Activated CD4-positive, alpha-beta T cell treated with anti-CD3 and anti-CD28 coated beads, Interleukin-2, amount 50 U/mL, for 48 hours (primary cell): ENCODE data around the gene WDR18.
A peak's percentile ranks its signal among the peaks of the same experiment; 100 is the strongest.

Experiments
- DNase-seq, 2 experiments: peaks; one replicate each; pipeline ENCODE4 v3.0.0-alpha.2; 2020

WDR18 gene

GRCh38 chr19:1009041-1009980 is 25.2 kb downstream of the WDR18 start:
- no peak for DNase-seq

DNA sequence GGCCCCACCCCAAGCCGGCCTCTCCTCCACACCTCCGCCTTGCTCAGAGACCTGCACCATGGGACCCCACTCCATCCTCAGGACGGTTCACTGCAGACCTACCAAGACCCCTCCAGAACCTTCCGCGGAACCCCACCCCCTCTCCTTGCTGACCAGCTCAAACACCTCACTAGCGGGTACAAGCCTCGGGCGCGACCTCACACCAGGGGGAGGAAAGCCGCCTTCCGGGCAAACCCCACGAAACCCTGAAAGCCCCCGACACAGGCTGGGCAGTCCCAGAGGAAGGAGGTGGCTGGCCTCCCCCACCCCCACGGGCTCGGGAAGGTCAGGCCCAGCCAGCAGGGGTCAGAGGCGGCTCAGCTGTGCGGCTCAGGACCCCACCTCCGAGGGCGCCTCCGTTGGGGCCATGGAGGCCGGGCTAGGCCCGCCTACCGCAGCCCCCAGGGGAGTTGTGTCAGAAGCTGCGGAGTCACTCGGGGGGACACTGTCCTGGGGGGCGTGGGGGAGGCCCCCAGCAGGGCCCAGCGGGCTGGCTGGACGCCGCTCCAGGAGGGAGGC is 25.9 kb downstream of the WDR18 start:
- no peak for DNase-seq

- DNase-seq = no peak
Observed at GRCh38 chr19:1010586-1011510, 26.7 kb downstream of the WDR18 start.

DNA sequence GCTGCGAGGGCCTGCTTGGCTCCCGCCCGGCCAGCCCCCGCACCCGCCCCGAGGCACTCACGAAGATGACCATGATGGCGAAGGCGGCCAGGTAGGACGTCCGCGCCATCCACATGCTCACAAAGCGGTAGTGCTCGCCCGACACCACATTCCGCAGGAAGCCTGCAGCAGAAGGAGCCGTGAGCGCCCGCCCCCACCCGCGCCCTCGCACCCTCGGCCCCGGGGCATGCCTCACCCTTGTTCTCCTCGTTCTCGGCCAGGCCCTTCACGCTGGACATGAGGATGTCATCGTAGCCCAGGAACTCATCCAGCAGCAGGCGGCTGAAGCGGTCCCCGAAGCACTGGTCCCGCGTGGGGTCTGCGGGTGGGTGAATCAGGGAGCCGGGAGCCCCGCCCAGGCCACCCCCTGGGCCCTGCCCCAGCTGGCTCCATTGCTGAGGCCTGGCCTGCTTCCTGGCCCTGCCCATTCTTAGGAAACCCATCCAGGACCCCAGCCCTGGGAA is 27.7 kb downstream of the WDR18 start:
- no peak for DNase-seq

DNA sequence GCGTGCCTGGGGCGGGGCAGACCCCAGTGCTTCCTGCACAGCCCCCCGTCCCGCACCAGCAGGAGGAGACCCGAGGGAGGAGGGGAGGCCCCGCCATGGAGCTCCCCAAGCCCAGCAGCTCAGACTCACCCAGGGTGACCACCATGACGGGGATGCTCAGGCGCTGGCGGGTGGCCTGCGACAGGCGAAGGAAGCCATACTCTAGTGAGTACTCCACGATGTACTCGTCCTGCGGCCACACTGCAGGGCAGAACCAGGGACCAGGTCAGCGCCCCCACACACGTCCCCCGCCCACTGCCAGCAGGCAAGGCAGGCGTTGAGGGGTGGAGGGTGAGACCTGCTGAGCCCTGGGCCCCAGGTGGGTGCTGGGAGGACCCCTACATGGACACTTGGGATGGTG is 28.2 kb downstream of the WDR18 start:
- no peak for DNase-seq

DNA sequence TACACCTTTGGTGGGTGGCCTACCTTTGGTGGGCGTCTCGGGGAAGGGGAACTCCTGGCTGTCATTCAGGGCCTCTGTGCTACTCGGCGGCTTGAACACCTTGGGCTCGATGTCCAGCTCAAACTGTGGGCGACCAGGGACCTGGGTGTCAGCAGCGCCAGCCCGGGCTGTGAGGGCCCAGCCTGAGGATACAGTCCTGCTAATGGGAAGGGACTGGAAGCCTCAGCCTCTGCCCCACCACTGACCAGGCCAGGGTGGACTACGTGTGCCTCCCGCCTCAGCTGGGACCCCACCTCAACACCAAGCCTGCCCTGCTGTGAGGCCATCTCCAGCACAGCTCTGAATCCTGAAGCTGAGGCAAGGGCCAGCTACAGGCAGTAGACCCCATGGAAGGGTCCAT is 29.1 kb downstream of the WDR18 start:
- no peak for DNase-seq

DNA sequence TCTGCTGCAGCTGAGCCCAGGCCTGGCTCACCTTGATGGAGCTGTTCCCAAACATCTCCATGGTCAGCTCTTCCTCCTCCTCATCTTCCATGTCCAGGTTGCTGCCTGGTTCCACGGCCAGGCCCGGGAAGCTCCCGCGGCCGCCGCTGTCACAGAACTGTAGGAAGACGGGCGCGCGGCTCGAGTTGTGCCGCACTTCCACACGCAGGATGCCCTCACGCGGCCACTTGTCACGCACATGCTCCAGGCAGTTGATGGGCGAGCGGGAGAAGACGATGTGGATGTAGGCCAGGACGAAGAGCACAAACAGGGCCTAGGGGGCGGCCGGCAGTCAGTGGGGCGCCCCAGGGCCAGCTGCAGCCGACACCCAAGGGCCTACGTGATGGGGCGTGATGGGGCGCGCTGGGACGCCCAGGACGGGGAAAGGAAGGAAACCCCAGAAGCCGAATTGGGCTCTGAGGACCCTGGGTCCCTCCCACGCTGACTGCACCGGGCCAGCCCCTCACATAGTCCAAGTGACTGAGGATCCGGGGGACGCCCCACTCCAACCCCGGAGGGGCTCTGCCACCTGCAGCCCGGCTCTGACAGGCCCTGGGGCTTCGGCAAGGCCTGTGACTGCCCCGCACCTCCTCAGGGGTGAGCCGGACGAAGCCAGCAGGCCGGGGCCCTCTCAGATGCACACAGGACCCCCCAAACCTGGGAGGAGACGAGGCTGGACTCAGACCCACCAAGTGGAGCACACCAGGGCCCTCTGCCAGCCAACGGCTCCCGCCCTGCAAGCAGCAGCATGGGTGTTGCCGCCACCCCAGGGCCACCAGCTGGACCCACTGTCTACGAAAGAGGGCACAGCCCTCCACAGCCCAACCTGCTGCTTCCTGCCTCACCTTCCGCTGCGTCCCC is 30.3 kb downstream of the WDR18 start:
- no peak for DNase-seq

DNA sequence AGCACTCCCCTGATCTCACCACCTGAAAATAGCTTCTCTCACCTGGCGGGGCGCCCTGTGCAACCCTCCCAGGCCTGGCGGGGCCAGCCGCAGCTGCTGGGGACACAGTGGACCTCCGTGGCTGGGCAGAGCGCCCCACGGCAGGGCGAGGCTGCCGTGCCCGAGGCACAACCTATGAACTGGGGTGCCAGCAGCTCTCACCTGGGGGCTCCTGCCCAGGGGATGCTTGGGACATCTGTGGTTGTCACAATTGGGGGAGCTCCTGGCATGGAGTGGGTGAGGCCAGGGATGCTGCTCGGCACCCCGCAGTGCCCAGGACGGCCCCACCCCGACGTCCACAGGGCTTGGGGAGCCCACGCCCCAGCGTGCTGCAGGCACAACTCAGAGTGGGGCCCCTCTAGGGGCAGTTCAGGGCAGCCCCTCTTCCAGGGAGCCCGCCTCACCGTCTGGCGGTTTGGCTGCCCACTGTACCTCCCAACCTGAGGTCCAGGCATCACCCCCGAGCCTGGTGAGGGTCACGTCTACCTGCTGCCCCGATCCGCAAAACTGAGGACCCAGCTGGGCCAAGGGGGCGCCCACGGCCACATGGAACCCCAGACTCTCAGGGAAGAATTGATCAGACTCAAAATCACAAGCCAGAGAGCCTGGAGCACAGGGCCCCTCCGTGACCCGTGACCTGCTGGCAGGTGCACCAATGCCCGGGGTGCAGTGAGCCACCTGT is 31.1 kb downstream of the WDR18 start:
- DNase-seq = no peak

DNA sequence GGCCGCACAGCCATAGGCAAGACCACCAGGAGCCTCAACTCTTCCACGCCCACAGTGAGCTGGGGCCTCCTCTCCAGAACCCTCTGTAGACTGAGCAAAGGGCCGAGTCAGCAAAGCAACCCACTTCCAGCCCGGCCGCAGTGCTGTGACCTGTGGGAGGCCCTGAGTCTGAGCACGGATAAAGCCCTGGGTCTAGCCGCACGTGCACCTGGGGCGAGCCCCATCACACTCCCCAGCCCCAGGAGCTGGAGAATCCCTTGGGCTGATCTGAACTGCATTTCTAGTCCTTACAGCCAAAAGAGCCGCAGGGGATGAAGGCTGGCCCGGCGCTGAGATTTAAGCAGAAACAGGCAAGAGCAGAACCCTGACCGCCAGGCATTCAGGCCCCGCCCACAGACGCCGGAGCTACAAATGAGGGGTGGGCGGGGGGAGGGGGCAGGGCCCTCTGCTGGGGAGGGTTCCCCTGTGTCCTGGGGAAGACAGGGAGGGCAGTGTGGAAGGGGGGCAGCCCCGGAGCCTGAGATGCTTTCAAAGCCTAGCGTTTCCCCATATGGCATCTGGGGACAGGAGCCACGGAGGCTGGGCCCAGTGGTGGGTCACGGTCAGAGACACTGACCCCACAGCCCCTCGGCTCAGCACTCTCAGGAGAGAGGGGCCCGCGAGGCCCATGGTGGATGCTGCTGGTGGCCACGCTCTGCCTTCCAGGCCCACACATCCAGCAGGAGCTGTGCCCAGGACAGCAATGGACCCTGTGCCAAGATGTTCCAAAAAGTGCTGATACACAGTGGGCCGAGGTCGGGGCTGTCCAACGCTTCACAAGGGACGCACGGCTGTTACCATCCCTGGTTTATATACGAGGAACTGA is 31.9 kb downstream of the WDR18 start:
- DNase-seq = no peak

DNA sequence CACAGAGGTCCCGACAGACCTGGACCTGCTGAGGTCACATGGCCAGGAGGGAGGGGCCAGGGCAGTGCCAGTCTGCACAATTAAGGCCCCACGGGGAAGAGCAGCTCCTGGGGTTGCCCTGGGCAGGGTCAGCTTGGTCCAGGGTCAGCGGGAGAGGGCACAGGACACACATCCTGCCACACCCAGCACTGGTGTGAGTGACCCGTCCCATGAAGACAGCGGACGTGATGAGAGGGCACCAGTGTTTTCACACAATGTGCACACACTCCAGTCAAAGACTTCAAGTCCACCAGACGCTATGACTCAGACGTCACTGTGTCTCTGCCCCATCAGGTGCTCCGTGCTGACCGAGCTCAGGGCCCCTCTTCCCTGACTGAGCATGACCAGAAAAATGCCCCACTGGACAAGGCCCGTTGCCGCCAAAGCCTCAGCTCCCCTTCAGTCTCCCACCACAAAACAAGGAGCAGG is 32.5 kb downstream of the WDR18 start:
- no peak for DNase-seq

DNA sequence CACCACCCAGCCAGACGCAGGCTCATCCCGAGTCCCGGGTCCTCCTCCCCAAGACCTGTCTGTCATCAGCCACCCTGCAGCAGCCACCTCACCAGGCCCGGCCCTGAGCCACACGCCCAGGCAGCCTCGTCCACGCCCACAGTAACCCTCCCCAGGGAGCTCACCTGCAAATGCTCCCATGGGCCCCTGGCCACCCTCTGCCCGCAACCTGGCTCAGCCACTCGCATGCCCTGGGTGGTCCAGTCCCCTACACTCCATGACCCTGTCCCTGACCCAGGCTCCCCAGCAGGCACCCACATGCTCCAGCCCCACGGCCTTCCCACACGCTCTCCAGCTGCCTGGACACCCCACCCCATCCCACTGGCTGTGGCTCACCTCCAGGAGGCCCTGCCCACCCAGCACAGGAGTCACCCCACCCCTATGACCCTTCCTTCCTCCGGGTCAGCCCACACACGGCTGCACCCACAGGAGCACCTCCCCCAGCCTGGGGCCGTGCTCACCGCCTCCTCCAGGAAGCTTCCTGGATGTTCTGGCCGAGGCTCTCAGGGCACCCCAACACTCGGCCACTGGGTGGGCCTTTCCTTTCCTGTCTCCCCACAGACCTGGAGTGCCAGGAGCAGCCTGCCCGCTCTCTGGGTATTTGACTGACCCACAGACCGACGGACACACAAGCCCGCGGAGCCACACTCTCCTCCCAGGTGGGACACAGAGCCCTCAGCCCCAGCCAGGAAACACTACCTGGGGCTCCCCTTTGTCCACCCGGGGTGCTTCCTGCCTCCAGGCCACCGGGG is 33.2 kb downstream of the WDR18 start:
- DNase-seq = no peak

- no peak for DNase-seq
Observed at GRCh38 chr19:1017906-1018305, 33.8 kb downstream of the WDR18 start.

GRCh38 chr19:1018393-1018792 is 34.2 kb downstream of the WDR18 start:
- DNase-seq = no peak

- DNase-seq = no peak
Observed at GRCh38 chr19:1018932-1019615, 34.9 kb downstream of the WDR18 start.

GRCh38 chr19:1019616-1019961 is 35.4 kb downstream of the WDR18 start:
- DNase-seq = no peak

- DNase-seq = peak in 1 of 2 experiments; percentile 35
Observed at GRCh38 chr19:1019980-1020867, 36.1 kb downstream of the WDR18 start.

DNA sequence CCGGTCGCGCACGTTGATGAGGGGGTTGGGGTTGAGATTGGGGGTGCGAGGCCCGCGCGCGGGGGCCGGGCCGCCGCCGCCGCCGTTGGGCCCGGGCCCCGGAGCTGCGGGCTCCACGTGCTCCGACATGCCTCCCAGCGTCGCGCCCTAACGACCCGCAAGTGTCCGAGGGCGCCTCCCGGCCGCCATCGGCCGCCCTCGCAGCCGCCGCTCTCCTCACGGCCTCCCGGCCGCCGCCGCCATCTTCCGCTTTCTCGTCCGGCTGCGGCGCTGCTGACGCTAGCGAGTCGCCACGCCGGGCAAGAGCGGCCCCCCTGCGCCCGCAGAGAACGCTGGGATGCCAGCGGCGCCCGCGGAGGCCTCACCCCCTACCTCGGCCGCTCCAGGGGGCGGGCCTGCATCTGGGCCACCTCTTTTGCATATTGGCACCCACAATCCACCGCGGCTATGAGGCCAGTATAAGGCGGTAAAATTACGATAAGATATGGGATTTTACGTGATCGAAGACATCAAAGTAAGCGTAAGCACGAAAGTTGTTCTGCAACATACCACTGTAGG is 36.8 kb downstream of the WDR18 start, which contains the start of gene TMEM259:
Gene TMEM259 (minus strand): TSS at position 256 of the 558 bp plus-strand sequence. CDS start 127 bp downstream, at position 129.
- peak; percentile 97 for DNase-seq
